Measurements from ENCODE around the gene SLC29A4. TPM values are rescaled to one million over a fixed set of nuclear protein-coding genes. Genes with fewer than 3 reads are reported as not detected.
"Not testable (repeated sequence)": the region's sequence is repeated elsewhere in the genome, so short reads cannot be mapped to it uniquely, and the experiment has no call there.

Gene SLC29A4
- total and polyA plus RNA-seq, 2 donors (not counting 3 experiments of a cell fraction or from before 2014, with no cell fraction given), result 5.2 to 7.7 TPM

DNA sequence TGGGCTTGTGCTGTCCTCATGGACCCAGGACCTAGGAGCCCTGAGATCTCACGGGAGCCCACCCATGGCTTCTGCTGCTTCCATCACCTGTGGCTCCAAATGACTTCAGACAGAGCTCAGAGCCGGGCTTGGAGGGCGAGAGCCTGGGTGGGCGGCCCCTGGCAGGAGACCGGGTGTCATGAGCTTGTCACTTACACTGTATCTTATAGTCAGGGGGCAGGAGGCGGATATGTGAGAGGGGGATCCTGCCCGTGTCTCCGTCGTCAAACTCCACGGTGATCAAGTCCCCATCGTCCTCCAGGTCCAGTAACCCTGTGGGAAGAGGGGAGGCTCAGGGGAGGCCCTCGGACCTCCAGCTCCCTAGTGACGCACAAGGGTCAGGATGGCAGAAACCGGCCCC is 33.0 kb downstream of the SLC29A4 start:
- CTCF ChIA-PET, result no interaction called here
- BruUV-seq (replicated peaks), result no TSS peak
- Histone ChIP-seq H3K9me1 (replicated peaks; ENCODE audit: control insufficient read depth, extremely low read depth, insufficient read depth, low read length) (no peaks in the 10 kb centered on the region), H3K9me3 (replicated peaks; ENCODE audit: control insufficient read depth, insufficient read depth, low read length) (peaks cover 2% of the 10 kb centered on the region), H4K20me1 (replicated peaks; ENCODE audit: control insufficient read depth, extremely low read depth, insufficient read depth, low read length) (no peaks in the 10 kb centered on the region), H3K79me2 (ENCODE audit: control insufficient read depth, insufficient read depth, low read length) (no peaks in the 10 kb centered on the region), H3K4me2 (ENCODE audit: insufficient read depth, low read length) (no peak overlapping the region), H3K4me1 (ENCODE audit: control insufficient read depth, extremely low read depth, insufficient read depth, low read length) (no peaks in the 10 kb centered on the region), H3K27me3 (ENCODE audit: control insufficient read depth in 2 of 2, insufficient read depth in 2 of 2, low read length in 2 of 2) (no peaks in the 10 kb centered on the region), H3K4me3 (replicated peaks in 1 of 3; ENCODE audit: insufficient read depth in 1 of 3, low read depth in 1 of 3, low read length in 3 of 3) (no peak overlapping the region), H3K9ac (replicated peaks; ENCODE audit: extremely low read depth, insufficient read depth, low read length) (no peak overlapping the region), H3K36me3 (ENCODE audit: control insufficient read depth in 2 of 2, extremely low read depth in 1 of 2, insufficient read depth in 2 of 2, low read length in 2 of 2) (peaks cover 0 to 41% of the 10 kb centered on the region in 2 experiments), H3K27ac (ENCODE audit: insufficient read depth, low read depth, low read length) (no peak overlapping the region), H2AFZ (ENCODE audit: low read depth, low read length) (no peak overlapping the region)
- dilution Hi-C loops (cut with MboI; ENCODE audit: extremely low pct_ligation_motif_present, low sequenced_read_pairs), result no loop called here
- intact Hi-C loops (cut with micrococcal nuclease), result no loop called here
- no peak for DNase-seq (ENCODE audit: low read depth, low spot score)
- no peak for FAIRE-seq
- TF ChIP-seq POLR2AphosphoS5 (IDR thresholded peaks at IDR 0.05; ENCODE audit: insufficient read depth, low read depth, low read length), result no peak
- TF ChIP-seq, protein P1, sequence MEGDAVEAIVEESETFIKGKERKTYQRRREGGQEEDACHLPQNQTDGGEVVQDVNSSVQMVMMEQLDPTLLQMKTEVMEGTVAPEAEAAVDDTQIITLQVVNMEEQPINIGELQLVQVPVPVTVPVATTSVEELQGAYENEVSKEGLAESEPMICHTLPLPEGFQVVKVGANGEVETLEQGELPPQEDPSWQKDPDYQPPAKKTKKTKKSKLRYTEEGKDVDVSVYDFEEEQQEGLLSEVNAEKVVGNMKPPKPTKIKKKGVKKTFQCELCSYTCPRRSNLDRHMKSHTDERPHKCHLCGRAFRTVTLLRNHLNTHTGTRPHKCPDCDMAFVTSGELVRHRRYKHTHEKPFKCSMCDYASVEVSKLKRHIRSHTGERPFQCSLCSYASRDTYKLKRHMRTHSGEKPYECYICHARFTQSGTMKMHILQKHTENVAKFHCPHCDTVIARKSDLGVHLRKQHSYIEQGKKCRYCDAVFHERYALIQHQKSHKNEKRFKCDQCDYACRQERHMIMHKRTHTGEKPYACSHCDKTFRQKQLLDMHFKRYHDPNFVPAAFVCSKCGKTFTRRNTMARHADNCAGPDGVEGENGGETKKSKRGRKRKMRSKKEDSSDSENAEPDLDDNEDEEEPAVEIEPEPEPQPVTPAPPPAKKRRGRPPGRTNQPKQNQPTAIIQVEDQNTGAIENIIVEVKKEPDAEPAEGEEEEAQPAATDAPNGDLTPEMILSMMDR (IDR thresholded peaks at IDR 0.05; ENCODE audit: extremely low read depth in 1 of 2, insufficient read depth in 1 of 2, low read depth in 1 of 2, low read length in 2 of 2), result no peak
- TF ChIP-seq POLR2A (IDR thresholded peaks at IDR 0.05; ENCODE audit: low read depth, low read length), result no peak
- TF ChIP-seq EZH2 (IDR thresholded peaks at IDR 0.05; ENCODE audit: borderline replicate concordance, low read depth, low read length, severe bottlenecking), result no peak
- no peak for TF ChIP-seq JUN (IDR thresholded peaks at IDR 0.05; ENCODE audit: borderline replicate concordance, insufficient read depth, insufficient read length, low read depth)
- TF ChIP-seq, protein P2, sequence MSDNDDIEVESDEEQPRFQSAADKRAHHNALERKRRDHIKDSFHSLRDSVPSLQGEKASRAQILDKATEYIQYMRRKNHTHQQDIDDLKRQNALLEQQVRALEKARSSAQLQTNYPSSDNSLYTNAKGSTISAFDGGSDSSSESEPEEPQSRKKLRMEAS (IDR thresholded peaks at IDR 0.05; ENCODE audit: insufficient read depth, insufficient read length), result no peak
- no peak for TF ChIP-seq FOS (IDR thresholded peaks at IDR 0.05; ENCODE audit: borderline replicate concordance, insufficient read depth, low read length)
- no peak for TF ChIP-seq GATA2 (IDR thresholded peaks at IDR 0.05; ENCODE audit: insufficient read depth, insufficient read length, low read depth, low read length)
- POLR2A ChIA-PET, result no interaction called here

DNA sequence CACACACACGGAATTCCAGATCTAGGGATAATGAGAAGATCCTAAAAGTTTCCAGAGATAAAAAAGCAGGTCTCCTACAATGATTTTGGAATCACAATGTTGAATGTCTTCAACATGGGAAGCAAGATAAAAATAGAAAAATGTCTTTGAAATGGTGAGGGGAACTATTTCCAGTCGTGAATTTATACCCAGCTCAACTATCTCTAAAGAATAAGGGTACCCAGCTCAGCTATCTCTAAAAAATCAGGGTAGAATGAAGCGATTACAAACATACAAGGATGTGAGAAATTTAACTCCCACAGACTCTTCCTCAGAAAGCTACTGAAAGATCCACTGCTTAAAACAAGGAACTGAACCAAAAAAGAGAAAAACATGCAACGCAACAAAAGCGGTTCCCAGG is 35.9 kb downstream of the SLC29A4 start:
- intact Hi-C loops (cut with micrococcal nuclease); H2AFZ ChIP-seq (ENCODE audit: low read depth, low read length); H3K4me1 ChIP-seq (ENCODE audit: control insufficient read depth, extremely low read depth, insufficient read depth, low read length); H3K9ac ChIP-seq (replicated peaks; ENCODE audit: extremely low read depth, insufficient read depth, low read length); FAIRE-seq; H3K4me2 ChIP-seq (ENCODE audit: insufficient read depth, low read length); POLR2A ChIA-PET; H3K9me1 ChIP-seq (replicated peaks; ENCODE audit: control insufficient read depth, extremely low read depth, insufficient read depth, low read length); H3K27ac ChIP-seq (ENCODE audit: insufficient read depth, low read depth, low read length); H3K4me3 ChIP-seq (replicated peaks in 1 of 3; ENCODE audit: insufficient read depth in 1 of 3, low read depth in 1 of 3, low read length in 3 of 3); H3K9me3 ChIP-seq (replicated peaks; ENCODE audit: control insufficient read depth, insufficient read depth, low read length); DNase-seq (ENCODE audit: low read depth, low spot score); H4K20me1 ChIP-seq (replicated peaks; ENCODE audit: control insufficient read depth, extremely low read depth, insufficient read depth, low read length); BruUV-seq (replicated peaks); H3K27me3 ChIP-seq (ENCODE audit: control insufficient read depth in 2 of 2, insufficient read depth in 2 of 2, low read length in 2 of 2); dilution Hi-C loops (cut with MboI; ENCODE audit: extremely low pct_ligation_motif_present, low sequenced_read_pairs); H3K79me2 ChIP-seq (ENCODE audit: control insufficient read depth, insufficient read depth, low read length): not testable (repeated sequence)
- peaks cover 0 to 43% of the 10 kb centered on the region in 2 experiments for H3K36me3 ChIP-seq (ENCODE audit: control insufficient read depth in 2 of 2, extremely low read depth in 1 of 2, insufficient read depth in 2 of 2, low read length in 2 of 2)
- CTCF ChIA-PET, result interaction anchor here (0.9 kb wide), 1 partner anchor 78 kb away, joined by 3 read pairs; no protein-coding TSS in a partner anchor

Measured in endothelial cell of umbilical vein (primary cell).